ENCODE data around the gene TRPV6. TPM values are rescaled to one million over a fixed set of nuclear protein-coding genes. Genes with fewer than 3 reads are reported as not detected.

Gene TRPV6
- total and polyA plus RNA-seq, 10 donors, result 0.05 to 0.32 (median 0.25) TPM; not detected in 3

DNA sequence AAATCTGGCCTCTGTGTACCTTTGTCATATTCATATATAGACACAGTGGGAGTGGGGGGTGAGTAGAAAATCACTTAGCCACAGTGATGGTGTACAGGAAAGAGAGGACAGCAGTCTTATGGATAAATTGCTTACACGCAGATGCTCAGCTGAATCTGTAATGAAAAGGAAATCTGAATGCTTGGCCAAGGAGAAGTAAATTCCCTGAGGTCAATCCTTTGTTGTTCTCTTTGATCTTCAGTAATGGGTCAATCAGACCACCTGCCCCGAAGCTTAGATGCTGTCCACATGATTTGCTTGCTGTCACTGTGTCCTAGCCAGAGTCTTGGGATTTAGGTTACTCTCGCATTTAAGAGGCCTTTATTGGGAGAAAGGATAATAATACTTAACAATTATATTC lies 49.1 kb downstream of the TRPV6 start:
- H3K4me3 ChIP-seq, result no peak overlapping the region

GRCh38 chr7:142835487-142835886 lies 50.1 kb downstream of the TRPV6 start:
- WGBS, 5 donors, result 29 to 52% (median 33%) methylated on average over 3 of the region's 3 CpGs
- intact Hi-C loops (cut with DNase I; ENCODE audit: low total_unique reads), result no loop called here
- H3K4me3 ChIP-seq, result no peak overlapping the region
- no peak for TF ChIP-seq POLR2A (IDR thresholded peaks at IDR 0.05)
- TF ChIP-seq POLR2AphosphoS5 (IDR thresholded peaks at IDR 0.05), result no peak
- no peak for TF ChIP-seq CTCF (IDR thresholded peaks at IDR 0.05 in 8 of 11, conservative IDR thresholded peaks at IDR 0.05 in 3 of 11)
- H3K36me3 ChIP-seq, result no peaks in the 10 kb centered on the region
- no peak overlapping the region for H3K27ac ChIP-seq
- H3K27me3 ChIP-seq (replicated peaks in 1 of 7), result no peaks in the 10 kb centered on the region
- H3K9me3 ChIP-seq, result no peaks in the 10 kb centered on the region
- peaks cover 0 to 11% (median 0%) of the 10 kb centered on the region in 6 donors for H3K4me1 ChIP-seq
- DNase-seq, result no peak

More for the DNA sequence above, 49.1 kb downstream of the TRPV6 start:
- no peak for TF ChIP-seq POLR2AphosphoS5 (IDR thresholded peaks at IDR 0.05)
- no peak for TF ChIP-seq CTCF (IDR thresholded peaks at IDR 0.05 in 8 of 11, conservative IDR thresholded peaks at IDR 0.05 in 3 of 11)
- TF ChIP-seq POLR2A (IDR thresholded peaks at IDR 0.05), result no peak
- Histone ChIP-seq H3K9me3 (no peaks in the 10 kb centered on the region), H3K4me1 (peaks cover 0 to 11% (median 0%) of the 10 kb centered on the region in 6 donors), H3K36me3 (no peaks in the 10 kb centered on the region), H3K27ac (no peak overlapping the region), H3K27me3 (replicated peaks in 1 of 7) (no peaks in the 10 kb centered on the region)
- intact Hi-C loops (cut with DNase I; ENCODE audit: low total_unique reads), result no loop called here
- WGBS, 5 donors, result 82 to 91% (median 87%) methylated on average over 3 of the region's 3 CpGs
- no peak for DNase-seq

DNA sequence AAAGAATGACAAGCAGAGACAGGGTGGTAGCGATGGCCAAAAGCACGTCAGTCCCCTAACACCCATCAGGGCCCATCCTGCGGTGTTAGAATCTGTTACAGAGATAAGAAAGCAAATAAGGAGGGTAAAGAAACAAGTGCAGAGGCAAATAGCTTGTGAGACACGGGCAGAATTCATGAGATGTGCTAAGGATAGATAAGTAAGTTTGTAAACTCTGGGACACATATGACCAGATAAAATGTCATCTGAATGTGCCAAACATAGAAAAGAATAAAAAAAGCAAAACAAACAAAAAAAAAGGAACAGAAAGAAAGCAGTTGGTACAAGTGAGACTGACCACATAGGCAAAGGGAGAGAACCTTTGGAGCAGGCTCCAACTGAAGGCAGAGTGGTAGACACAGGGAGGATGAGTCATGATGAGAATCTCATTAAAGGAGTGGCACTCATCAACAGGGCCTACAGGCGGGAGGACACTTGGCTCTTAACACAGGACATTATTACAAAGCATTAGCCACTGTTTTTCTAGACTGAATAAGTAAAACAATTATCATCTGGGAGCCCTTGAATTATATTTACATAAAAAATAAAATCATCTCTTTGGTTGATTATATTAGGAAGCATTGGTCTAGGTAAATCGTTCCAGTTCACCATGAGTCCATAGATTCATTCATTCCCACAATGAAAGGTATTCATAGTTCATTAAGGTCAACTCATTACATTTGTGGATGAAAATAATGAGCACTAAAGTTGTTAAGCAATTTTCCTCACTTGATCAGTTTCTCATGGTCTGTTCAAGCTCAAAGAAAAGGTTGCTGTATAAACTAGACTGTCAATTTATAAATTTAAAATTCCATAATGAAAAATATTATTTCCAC lies 52.1 kb downstream of the TRPV6 start:
- intact Hi-C loops (cut with DNase I; ENCODE audit: low total_unique reads), result no loop called here
- Histone ChIP-seq H3K27ac (no peak overlapping the region), H3K4me3 (no peak overlapping the region), H3K36me3 (no peaks in the 10 kb centered on the region), H3K27me3 (replicated peaks in 1 of 7) (no peaks in the 10 kb centered on the region), H3K9me3 (no peaks in the 10 kb centered on the region), H3K4me1 (peaks cover 0 to 11% (median 0%) of the 10 kb centered on the region in 6 donors)
- no peak for TF ChIP-seq POLR2A (IDR thresholded peaks at IDR 0.05)
- no peak for TF ChIP-seq CTCF (IDR thresholded peaks at IDR 0.05 in 8 of 11, conservative IDR thresholded peaks at IDR 0.05 in 3 of 11)
- TF ChIP-seq POLR2AphosphoS5 (IDR thresholded peaks at IDR 0.05), result no peak
- WGBS, 5 donors, result 71 to 86% (median 79%) methylated on average over 6 of the region's 6 CpGs
- DNase-seq, result no peak

- H3K4me1 ChIP-seq, result peaks cover 0 to 11% (median 0%) of the 10 kb centered on the region in 6 donors
- H3K4me3 ChIP-seq, result no peak overlapping the region
- no peaks in the 10 kb centered on the region for H3K27me3 ChIP-seq (replicated peaks in 1 of 7)
- DNase-seq, result no peak
- TF ChIP-seq POLR2A (IDR thresholded peaks at IDR 0.05) (no peak), CTCF (IDR thresholded peaks at IDR 0.05 in 8 of 11, conservative IDR thresholded peaks at IDR 0.05 in 3 of 11) (no peak), POLR2AphosphoS5 (IDR thresholded peaks at IDR 0.05) (no peak)
- H3K27ac ChIP-seq, result no peak overlapping the region
- no peaks in the 10 kb centered on the region for H3K9me3 ChIP-seq
- intact Hi-C loops (cut with DNase I; ENCODE audit: low total_unique reads), result no loop called here
- no peaks in the 10 kb centered on the region for H3K36me3 ChIP-seq
- WGBS, 5 donors, result 67 to 88% (median 78%) methylated on average over 2 of the region's 2 CpGs
These were observed 53.1 kb downstream of the TRPV6 start for GRCh38 chr7:142832417-142832816.
